GM13977 (cell line): ENCODE data around the gene LSAMP.
"Not testable (repeated sequence)": the region's sequence is repeated elsewhere in the genome, so short reads cannot be mapped to it uniquely, and the experiment has no call there.

Source experiments
- DNase-seq: peaks from one replicate; pipeline ENCODE4 v3.0.0; 2012; ENCODE audit warnings: low spot score
- CTCF ChIP-seq: IDR thresholded peaks from 2 replicates; pipeline ENCODE4 v1.5.1; 2012; ENCODE audit warnings: mild to moderate bottlenecking, control low read depth; ENCODE audit not compliant: insufficient read depth; ENCODE audit errors: extremely low read depth, missing control alignments
- in situ Hi-C: fragments of 300-500 bp; cut with MboI; formaldehyde crosslinking; loops from one replicate; pipeline ENCODE4 v1.12.0; 2022; ENCODE audit warnings: low sequenced_read_pairs, low pct_unique_long_range_greater_than_20kb, mixed read lengths, inconsistent platforms; ENCODE audit not compliant: unreplicated experiment

The LSAMP gene

GRCh38 chr3:115800489-115801075, 644.7 kb downstream of the LSAMP start:
- TF ChIP-seq CTCF, result no peak
- no peak for DNase-seq
- in situ Hi-C loops, result loop anchor here (25.0 kb wide), 1 partner anchor 588 kb away; no protein-coding TSS in a partner anchor

GRCh38 chr3:115800065-115800464, 645.2 kb downstream of the LSAMP start:
- in situ Hi-C loops, result loop anchor here (25.0 kb wide), 1 partner anchor 588 kb away; no protein-coding TSS in a partner anchor
- not testable (repeated sequence) for DNase-seq

- TF ChIP-seq CTCF, result no peak
- no peak for DNase-seq
- in situ Hi-C loops, result loop anchor here (25.0 kb wide), 1 partner anchor 955 kb away; no protein-coding TSS in a partner anchor
These were observed 652.9 kb downstream of the LSAMP start for GRCh38 chr3:115792206-115792955.

GRCh38 chr3:115791271-115792153, 653.8 kb downstream of the LSAMP start:
- not testable (repeated sequence) for DNase-seq
- in situ Hi-C loops, result loop anchor here (25.0 kb wide), 1 partner anchor 954 kb away; no protein-coding TSS in a partner anchor

- in situ Hi-C loops, result loop anchor here (25.0 kb wide), 1 partner anchor 953 kb away; no protein-coding TSS in a partner anchor
- no peak for TF ChIP-seq CTCF
- peak; percentile 28 for DNase-seq
These were observed 654.5 kb downstream of the LSAMP start for GRCh38 chr3:115790759-115791158.

- DNase-seq, result no peak
- in situ Hi-C loops, result loop anchor here (25.0 kb wide), 1 partner anchor 952 kb away; no protein-coding TSS in a partner anchor
- TF ChIP-seq CTCF, result no peak
These were observed 655.8 kb downstream of the LSAMP start for GRCh38 chr3:115789481-115789880.

GRCh38 chr3:115788921-115789470, 656.3 kb downstream of the LSAMP start:
- no peak for TF ChIP-seq CTCF
- no peak for DNase-seq
- in situ Hi-C loops, result loop anchor here (25.0 kb wide), 1 partner anchor 952 kb away; no protein-coding TSS in a partner anchor
